CD4-positive, alpha-beta T cell treated with Interleukin-6 for 4 hours (primary cell): Measurements from ENCODE around the gene CRAT.

Experiments used
- DNase-seq: peaks from one replicate; pipeline ENCODE4 v3.0.0-alpha.2; 2020; ENCODE audit warnings: mixed read lengths

CRAT gene

GRCh38 chr9:129110740-129111527 is at the start of gene CRAT, which contains the start of gene PTPA:
CRAT (minus strand) TSS chr9:129110793; CDS start chr9:129110509, 284 bp downstream.
PTPA (plus strand) TSS chr9:129111415; CDS start chr9:129111601, 186 bp downstream.
- peak; percentile 99 for DNase-seq

GRCh38 chr9:129156163-129156562 is 45.6 kb upstream of the CRAT start:
- no peak for DNase-seq

DNA sequence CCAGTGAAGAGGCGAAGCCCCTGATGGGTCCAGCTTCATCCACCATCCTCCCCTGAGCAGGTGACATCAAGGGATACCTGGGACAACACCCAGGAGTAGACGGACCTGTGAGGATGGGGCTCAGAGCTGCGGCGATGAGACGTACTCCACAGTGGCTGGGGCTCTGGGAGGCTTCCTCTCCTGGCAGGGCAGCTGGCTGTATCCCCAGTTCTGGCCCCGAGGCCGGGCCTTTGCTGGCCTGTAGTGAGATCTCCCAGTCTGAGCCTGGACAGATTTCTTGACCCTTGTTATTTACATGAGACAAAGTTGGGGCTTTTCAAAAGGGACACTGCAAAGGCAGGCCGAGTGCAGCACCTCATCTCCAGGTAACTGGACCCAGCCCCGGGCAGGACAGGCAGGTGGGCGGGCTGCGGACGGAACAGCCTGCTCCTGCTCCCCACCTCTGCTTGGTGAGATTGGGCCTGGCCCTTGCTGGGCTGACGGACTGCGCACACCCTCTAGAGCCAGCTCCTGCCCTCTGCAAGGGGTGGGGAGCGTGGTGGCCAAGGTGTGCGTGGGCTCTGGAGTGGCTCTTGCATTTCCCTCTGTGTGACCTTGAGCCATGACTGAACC is 44.4 kb upstream of the CRAT start:
- no peak for DNase-seq

GRCh38 chr9:129151469-129151868 is 40.9 kb upstream of the CRAT start:
- DNase-seq, result no peak

DNA sequence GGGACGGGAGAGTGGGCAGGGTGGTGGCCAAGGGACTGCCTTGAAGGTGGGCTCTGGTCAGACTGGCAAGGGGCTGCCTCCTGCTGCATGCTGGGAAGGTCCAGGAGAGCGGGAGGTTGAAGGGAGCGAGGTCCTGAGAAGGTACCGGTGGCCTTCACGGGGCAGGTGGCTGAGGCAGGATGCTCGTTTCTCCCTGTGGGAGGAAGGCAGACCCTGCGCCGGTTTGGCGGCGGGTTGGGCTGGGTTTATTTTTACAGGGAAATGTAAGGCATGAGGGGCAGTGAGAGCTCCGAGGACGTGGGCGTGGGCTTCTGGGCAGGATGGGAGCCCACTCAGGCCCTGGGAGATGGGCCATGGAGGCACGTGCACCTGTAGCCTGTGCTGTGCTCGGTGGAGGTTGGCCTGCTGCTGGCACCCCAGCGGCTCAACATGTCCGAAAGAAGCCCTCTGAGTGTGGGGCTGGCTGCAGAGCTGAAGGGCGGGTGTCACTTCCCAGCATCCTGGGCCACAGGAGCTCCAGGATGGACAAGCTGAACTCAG is 40.1 kb upstream of the CRAT start:
- no peak for DNase-seq

GRCh38 chr9:129150122-129150521 is 39.5 kb upstream of the CRAT start:
- no peak for DNase-seq

DNA sequence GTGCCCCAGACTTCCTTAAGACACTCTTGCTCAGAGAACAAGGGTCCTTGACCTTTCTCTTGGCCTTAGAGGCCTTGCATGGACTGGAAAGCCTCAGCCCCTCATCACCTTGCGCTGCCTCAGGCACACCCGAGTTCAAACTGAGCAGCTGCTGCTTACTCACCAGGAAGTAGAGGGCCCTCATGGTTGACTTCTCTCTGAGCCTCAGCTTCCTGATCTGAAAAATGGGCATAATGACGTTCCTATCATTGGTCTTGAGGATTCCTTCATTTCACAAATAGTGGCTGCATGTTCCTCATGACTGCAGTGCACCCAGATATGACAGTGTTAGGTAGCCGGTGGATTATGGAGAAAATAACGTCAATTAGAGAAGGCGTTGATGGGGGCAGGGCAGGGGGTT is 38.8 kb upstream of the CRAT start:
- DNase-seq, result no peak

DNA sequence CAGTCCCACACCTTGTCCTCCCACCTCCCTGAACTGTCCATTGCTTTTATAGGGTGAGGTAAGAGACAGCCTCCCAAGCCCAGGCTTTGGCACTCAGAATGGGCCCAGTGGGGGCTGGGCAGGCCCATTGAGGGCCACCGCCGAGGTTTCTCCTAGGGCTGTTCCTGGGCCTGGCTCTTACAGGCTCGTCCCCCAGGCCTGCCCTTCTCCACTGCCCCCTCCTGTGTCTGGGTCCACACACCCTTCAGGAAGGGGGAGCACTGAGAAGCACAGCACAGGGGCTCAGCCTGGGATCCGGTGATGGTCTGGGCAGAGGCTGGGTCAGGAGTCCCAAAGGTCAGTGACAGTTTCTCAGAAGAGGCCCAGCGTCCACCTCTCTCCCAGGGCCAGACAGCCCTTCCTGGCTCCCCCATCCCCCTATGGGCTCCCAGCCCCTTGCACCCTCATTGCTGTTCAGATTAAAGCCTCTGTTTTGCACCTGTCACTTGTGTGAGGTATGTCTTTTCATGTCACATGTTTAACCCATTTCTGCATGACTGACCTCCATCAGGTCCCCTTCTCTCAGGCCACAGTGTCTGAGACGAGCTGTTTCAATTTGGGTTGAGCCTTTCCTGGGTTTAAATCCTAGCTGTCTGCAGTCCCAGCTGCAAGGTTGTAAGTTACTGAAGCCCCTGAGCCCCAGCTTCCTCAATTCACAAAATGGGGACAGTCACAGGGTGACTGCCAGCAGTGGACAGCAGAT is 38.0 kb upstream of the CRAT start:
- DNase-seq, result no peak

DNA sequence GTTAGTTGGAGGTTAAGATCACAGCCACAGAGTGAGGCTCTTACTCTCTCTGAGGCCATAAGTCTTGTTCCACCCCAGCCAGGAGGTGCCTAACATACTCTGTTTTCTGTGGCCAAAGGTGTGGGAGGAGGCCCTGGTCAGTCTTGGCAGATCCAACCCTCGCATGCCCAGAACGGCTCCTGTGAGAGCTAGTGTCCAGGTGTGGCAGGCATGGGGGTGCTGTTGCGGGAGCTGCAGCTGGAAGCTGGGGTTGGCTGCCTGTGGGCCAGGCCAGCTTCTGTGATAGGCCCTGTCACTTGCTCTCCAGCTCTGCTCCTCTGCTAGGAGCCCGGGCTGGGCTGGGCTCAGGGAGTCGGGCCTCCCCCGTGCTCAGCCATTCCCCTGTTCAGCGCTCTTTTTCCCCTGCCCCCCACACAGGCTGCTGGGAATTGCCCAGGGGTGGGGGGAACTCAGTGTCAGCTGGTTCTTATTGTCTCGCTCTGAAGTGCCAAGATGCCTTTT is 35.9 kb upstream of the CRAT start:
- DNase-seq, result no peak

DNA sequence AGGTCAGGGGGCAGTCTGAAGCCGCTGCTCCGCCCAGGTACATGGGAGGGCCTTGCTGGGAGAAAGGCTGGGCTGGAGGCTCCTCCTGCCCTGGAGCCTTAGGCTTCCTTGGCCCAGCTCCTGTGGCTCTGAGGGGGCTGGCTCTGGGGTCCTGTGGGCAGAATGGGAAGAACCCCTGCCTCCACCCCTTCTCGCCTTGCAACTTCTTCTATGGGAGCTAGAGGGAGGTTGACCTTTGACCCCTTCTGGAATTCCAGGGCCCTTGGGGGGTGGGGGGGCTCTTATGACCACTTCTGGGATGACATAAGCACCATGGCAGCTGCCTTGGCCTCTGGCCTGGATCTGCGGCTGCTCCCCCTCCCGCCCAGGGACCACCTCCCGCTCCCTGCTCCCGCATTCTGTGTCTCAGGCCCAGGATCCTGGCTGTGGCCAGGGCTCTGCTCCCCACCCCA is 35.3 kb upstream of the CRAT start:
- no peak for DNase-seq

GRCh38 chr9:129145316-129145715 is 34.7 kb upstream of the CRAT start:
- DNase-seq, result no peak

DNA sequence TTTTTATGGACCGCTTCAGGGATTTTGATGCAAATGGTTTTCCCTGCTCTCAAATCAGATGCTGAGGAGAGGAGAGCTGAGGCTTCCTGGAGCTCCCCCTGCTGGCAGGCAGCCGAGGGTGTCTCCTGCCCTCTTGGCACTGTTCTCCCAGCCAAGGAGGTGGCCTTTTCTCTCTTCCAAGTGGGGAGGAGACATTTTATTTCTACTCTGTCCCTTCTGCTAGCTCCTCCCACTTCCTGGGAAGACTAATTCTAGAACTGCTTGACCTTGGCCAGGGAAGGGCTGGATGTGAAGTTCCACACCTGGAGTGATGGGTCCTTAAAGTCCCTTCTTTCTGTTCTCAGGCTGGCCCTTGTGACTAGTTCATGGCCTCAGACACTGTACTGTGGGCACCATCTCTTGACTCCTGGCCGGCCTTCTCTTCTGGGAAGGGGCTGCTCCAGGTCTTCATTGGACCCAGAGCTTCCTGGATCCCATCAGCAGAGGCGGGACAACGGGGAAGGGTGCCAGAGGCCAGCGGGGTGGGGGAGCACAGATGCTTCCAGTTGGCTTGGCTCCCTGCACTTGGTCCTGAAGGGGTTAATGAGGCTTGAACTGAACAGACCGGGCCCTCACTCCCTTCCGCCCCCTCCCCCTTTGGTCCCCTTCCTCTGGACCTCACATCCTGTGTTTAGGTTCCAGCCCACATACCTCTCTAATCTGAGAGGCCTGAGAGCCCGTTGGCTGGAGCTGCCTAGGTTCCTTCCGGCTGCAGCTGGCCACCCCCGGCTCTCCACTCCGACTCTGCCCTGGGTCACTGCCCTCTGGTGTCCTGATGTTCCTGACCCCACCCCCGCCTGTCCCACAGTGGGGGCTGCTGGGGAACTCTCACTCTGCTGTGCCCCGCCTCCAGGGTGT is 32.7 kb upstream of the CRAT start:
- DNase-seq, result peak; percentile 86

GRCh38 chr9:129142138-129142935 is 31.7 kb upstream of the CRAT start:
- DNase-seq, result no peak

- peak; percentile 13 for DNase-seq
Measured at GRCh38 chr9:129141066-129142041, 30.8 kb upstream of the CRAT start.

- peak; percentile 37 for DNase-seq
Measured at GRCh38 chr9:129140397-129141065, 29.9 kb upstream of the CRAT start.

GRCh38 chr9:129139993-129140396 is 29.4 kb upstream of the CRAT start:
- DNase-seq, result peak; percentile 92

DNA sequence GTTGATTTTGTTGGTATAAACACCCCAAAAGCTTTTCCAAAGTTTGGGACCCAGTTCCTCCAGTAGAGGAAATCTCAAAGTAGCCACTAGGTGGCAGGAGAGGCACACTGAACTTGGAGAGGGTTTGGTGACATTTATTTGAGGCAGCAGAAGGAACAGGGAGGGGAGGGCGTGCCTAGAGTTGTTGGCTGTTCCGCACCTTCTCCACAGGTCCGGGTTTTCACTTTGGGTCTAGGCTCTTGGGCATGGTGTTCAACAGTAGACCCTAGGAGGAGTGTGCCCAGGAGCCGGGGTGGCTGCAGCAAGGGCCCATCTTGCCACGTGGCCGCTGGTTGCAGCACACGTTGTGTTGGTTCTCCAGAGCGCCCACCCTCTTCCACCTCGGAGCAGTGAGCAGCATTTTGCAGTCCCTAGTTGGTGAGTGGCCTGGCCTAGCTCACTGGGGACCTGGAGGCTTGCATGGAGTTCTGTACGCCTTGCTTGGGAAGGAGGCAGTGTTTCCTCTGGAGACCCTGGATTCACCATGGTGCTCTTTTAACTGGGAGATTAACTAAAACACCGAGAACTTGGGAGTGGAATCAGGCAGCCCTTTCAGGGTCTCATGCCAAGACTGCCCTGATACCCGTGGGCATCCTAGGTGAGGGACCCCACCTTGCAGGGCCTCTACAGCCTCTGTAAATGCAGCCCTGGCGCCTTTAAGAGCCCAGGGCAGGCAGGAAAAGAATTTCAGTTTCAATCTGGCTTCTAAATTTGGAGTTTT is 28.8 kb upstream of the CRAT start:
- DNase-seq, result peak; percentile 85

DNA sequence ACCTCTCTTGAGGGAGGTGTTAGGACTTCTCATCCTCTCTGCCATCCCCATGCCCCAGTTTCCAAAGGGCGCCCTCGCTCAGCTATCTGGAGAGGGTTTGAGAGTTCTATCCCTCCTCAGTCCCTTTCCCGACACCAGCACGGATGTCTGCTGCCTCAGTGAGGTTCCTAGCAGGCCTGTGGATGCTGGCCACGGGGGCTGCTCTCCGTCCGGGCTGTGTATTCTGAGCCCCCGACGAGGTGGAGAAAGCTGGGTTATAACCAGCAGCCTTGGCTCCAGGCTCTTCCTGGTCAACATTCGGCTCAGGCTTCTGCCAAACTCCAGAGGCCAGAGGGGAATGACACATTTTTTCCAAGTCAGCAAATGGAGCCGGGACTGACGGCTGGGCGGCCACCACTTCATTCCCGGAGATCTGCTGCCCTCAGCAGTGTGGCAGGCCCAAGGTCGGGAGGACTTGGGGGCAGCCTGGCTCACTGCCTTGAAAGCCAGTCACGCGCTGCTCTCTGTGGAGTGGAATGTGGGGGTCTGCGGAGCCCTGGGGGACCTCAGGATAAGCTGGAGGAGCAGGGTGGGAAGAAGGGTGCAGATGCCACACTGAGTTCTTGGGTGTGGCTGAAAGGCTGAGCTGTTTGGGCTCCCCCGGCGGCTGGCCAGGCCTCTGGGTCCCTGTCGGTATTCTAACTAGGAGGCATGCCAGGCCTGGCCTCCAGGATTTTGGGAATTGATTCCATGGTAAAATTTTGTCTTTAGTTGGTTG is 28.1 kb upstream of the CRAT start:
- DNase-seq, result no peak
